Caco-2 (cell line): ENCODE data around the gene PITX3. TPM values are rescaled to one million over a fixed set of nuclear protein-coding genes. Genes with fewer than 3 reads are reported as not detected.

Source experiments
- BruUV-seq: library from RNA; stranded (reverse); fragments of 400-500 nt; replicated peaks from 2 replicates; lab custom pipeline; 2021; lab: Mats Ljungman, UMichigan
- CTCF ChIA-PET: fragments of 300-600 bp; sonication (Branson Sonifier 250); formaldehyde crosslinking; loops from one replicate; lab custom pipeline; 2022; ENCODE audit warnings: antibody characterized with exemption; lab: Charles Lee
- POLR2A ChIA-PET: fragments of 300-600 bp; sonication (Branson Sonifier 250); formaldehyde crosslinking; loops from one replicate; lab custom pipeline; 2022; ENCODE audit warnings: antibody characterized with exemption; lab: Charles Lee
- DNase-seq, 2 experiments: peaks; one replicate each; pipeline versions ENCODE4 v3.0.0 to v3.0.0-alpha.2; 2020 to 2022
- H3K27me3 ChIP-seq: replicated peaks from 2 replicates; pipeline ENCODE4 v1.6.0; 2011; ENCODE audit warnings: low read length; ENCODE audit not compliant: control insufficient read depth, insufficient read depth
- H3K36me3 ChIP-seq: 2 replicates; pipeline ENCODE4 v1.5.1; 2011; ENCODE audit warnings: low read length; ENCODE audit not compliant: control insufficient read depth, insufficient read depth
- H3K4me1 ChIP-seq: fragments of 250-450 bp; sonication (Bioruptor Pico); 2 replicates; pipeline ENCODE4 v1.5.1; 2020; ENCODE audit warnings: mild to moderate bottlenecking
- H3K4me3 ChIP-seq: 2 replicates; pipeline ENCODE4 v1.5.1; 2011; ENCODE audit warnings: low read depth, mild to moderate bottlenecking, control low read depth, low read length
- H3K9me3 ChIP-seq: fragments of 250-450 bp; sonication (Bioruptor Pico); 2 replicates; pipeline ENCODE4 v1.5.1; 2020; ENCODE audit warnings: mild to moderate bottlenecking, moderate library complexity
- H3K27ac Mint-ChIP-seq: one replicate; pipeline ENCODE4 v1.8.0; 2022; ENCODE audit warnings: mixed read lengths; ENCODE audit not compliant: unreplicated experiment
- H3K27me3 Mint-ChIP-seq: one replicate; pipeline ENCODE4 v1.8.0; 2022; ENCODE audit warnings: mixed read lengths; ENCODE audit not compliant: insufficient read depth, unreplicated experiment
- H3K36me3 Mint-ChIP-seq: one replicate; pipeline ENCODE4 v1.8.0; 2022; ENCODE audit warnings: mild to moderate bottlenecking, mixed read lengths; ENCODE audit not compliant: insufficient read depth, unreplicated experiment
- H3K4me1 Mint-ChIP-seq: one replicate; pipeline ENCODE4 v1.8.0; 2022; ENCODE audit warnings: low read depth, mixed read lengths; ENCODE audit not compliant: unreplicated experiment
- H3K4me3 Mint-ChIP-seq: one replicate; pipeline ENCODE4 v1.8.0; 2022; ENCODE audit warnings: mild to moderate bottlenecking, moderate library complexity, mixed read lengths; ENCODE audit not compliant: unreplicated experiment
- H3K9me3 Mint-ChIP-seq: one replicate; pipeline ENCODE4 v1.8.0; 2022; ENCODE audit warnings: mixed read lengths; ENCODE audit not compliant: unreplicated experiment
- CTCF ChIP-seq, 2 experiments: fragments of 200-600 bp in 1 of 2; IDR thresholded peaks; 1 replicate in 1 of 2; 2 replicates in 1 of 2; pipeline versions ENCODE4 v1.5.1 to v1.8.0; 2011 to 2022; ENCODE audit warnings: antibody characterized with exemption in 1 of 2, control low read depth in 1 of 2, inconsistent platforms in 1 of 2, low read depth in 1 of 2, low read length in 1 of 2, mild to moderate bottlenecking in 1 of 2, moderate library complexity in 1 of 2; ENCODE audit not compliant: insufficient read depth in 1 of 2, severe bottlenecking in 1 of 2, unreplicated experiment in 1 of 2
- intact Hi-C: fragments of 100-400 bp; cut with micrococcal nuclease; formaldehyde crosslinking; loops from one replicate; pipeline ENCODE4 v1.10.0; 2022; ENCODE audit not compliant: unreplicated experiment
- total RNA-seq: library from RNA; stranded (reverse); gene quantifications from 2 replicates; pipeline ENCODE4 v1.2.3, GENCODE V29; 2022

The PITX3 gene
- total RNA-seq, 1 experiment from 2014 or later, result not detected

GRCh38 chr10:102235598-102235920 is 5.8 kb downstream of the PITX3 start:
- no peak for DNase-seq
- H3K4me1 ChIP-seq, result peaks cover 7% of the 10 kb centered on the region
- intact Hi-C loops, result no loop called here
- no peak overlapping the region for H3K4me3 ChIP-seq
- peaks cover 1% of the 10 kb centered on the region; the same call in 1 of the 2 replicates for H3K27me3 ChIP-seq
- no peaks in the 10 kb centered on the region for H3K9me3 ChIP-seq
- no peak overlapping the region for H3K4me3 Mint-ChIP-seq
- H3K27me3 Mint-ChIP-seq, result peaks cover 10% of the 10 kb centered on the region
- POLR2A ChIA-PET, result interaction anchor here (0.6 to 1.0 kb wide), 2 partner anchors 10 to 249 kb away, joined by 3 to 8 read pairs; partner anchors contain the start of gene GBF1
- no TSS peak for BruUV-seq
- H3K36me3 Mint-ChIP-seq, result no peaks in the 10 kb centered on the region
- no peaks in the 10 kb centered on the region for H3K4me1 Mint-ChIP-seq
- H3K36me3 ChIP-seq, result no peaks in the 10 kb centered on the region; the same call in 1 of the 2 replicates
- no peaks in the 10 kb centered on the region for H3K9me3 Mint-ChIP-seq
- TF ChIP-seq CTCF (IDR thresholded peaks at IDR 0.05; ENCODE audit: insufficient read depth in 1 of 2, low read depth in 1 of 2, low read length in 1 of 2, severe bottlenecking in 1 of 2, unreplicated experiment in 1 of 2), result no peak
- H3K27ac Mint-ChIP-seq, result no peak overlapping the region
- CTCF ChIA-PET, result interaction anchor here (1.1 to 1.5 kb wide), 3 partner anchors 111 to 117 kb away, joined by 3 to 7 read pairs (median 4); no protein-coding TSS in a partner anchor

GRCh38 chr10:102234888-102235597 is 6.3 kb downstream of the PITX3 start:
- intact Hi-C loops, result no loop called here

More at GRCh38 chr10:102234888-102235597, 6.3 kb downstream of the PITX3 start:
- Mint-ChIP-seq H3K27me3 (peaks cover 10% of the 10 kb centered on the region), H3K4me1 (no peaks in the 10 kb centered on the region), H3K36me3 (no peaks in the 10 kb centered on the region), H3K27ac (no peak overlapping the region), H3K4me3 (no peak overlapping the region), H3K9me3 (no peaks in the 10 kb centered on the region)
- BruUV-seq, result no TSS peak
- Histone ChIP-seq H3K27me3 (peaks cover 1% of the 10 kb centered on the region; the same call in 1 of the 2 replicates), H3K4me1 (peaks cover 11% of the 10 kb centered on the region), H3K36me3 (no peaks in the 10 kb centered on the region; the same call in 1 of the 2 replicates), H3K9me3 (no peaks in the 10 kb centered on the region), H3K4me3 (no peak overlapping the region)
- DNase-seq, result no peak
- ChIA-PET CTCF (interaction anchor here (0.6 to 1.5 kb wide), 6 partner anchors 112 to 147 kb away, joined by 3 to 7 read pairs (median 3); no protein-coding TSS in a partner anchor), POLR2A (interaction anchor here (0.6 kb wide), 1 partner anchor 250 kb away, joined by 8 read pairs; no protein-coding TSS in a partner anchor)
- TF ChIP-seq CTCF (IDR thresholded peaks at IDR 0.05; ENCODE audit: insufficient read depth in 1 of 2, low read depth in 1 of 2, low read length in 1 of 2, severe bottlenecking in 1 of 2, unreplicated experiment in 1 of 2), result no peak
